Kidney epithelial cell (primary cell): ENCODE results near the gene MYH9. TPM values are rescaled to one million over a fixed set of nuclear protein-coding genes. Genes with fewer than 3 reads are reported as not detected.
"Not testable (repeated sequence)": the region's sequence is repeated elsewhere in the genome, so short reads cannot be mapped to it uniquely, and the experiment has no call there.

Experiments used
- DNase-seq: peaks from one replicate; pipeline ENCODE4 v3.0.0-alpha.2; 2010; ENCODE audit warnings: low read depth
- H3K27me3 ChIP-seq: 2 replicates; pipeline ENCODE4 v1.6.0; 2011; ENCODE audit warnings: low read length; ENCODE audit not compliant: control insufficient read depth, insufficient read depth
- H3K36me3 ChIP-seq: 2 replicates; pipeline ENCODE4 v1.5.1; 2011; ENCODE audit warnings: low read length; ENCODE audit not compliant: control insufficient read depth, insufficient read depth
- H3K4me3 ChIP-seq: 2 replicates; pipeline ENCODE4 v1.5.1; 2011; ENCODE audit warnings: low read depth, mild to moderate bottlenecking, control low read depth, low read length
- total RNA-seq: library from RNA; depleted of rRNA; stranded (reverse); fragments of >200 nt; gene quantifications from 2 replicates; pipeline ENCODE4 v1.2.3, GENCODE V29; 2015
- TF ChIP-seq, protein P1 (sequence below): IDR thresholded peaks from 2 replicates; pipeline ENCODE4 v1.5.1; 2011; ENCODE audit warnings: mild to moderate bottlenecking, moderate library complexity, low read length, control low read depth, inconsistent platforms; ENCODE audit not compliant: insufficient read depth, poor library complexity, severe bottlenecking

Gene MYH9
- total RNA-seq, 1 donor from 2014 or later: 1,580 TPM

DNA sequence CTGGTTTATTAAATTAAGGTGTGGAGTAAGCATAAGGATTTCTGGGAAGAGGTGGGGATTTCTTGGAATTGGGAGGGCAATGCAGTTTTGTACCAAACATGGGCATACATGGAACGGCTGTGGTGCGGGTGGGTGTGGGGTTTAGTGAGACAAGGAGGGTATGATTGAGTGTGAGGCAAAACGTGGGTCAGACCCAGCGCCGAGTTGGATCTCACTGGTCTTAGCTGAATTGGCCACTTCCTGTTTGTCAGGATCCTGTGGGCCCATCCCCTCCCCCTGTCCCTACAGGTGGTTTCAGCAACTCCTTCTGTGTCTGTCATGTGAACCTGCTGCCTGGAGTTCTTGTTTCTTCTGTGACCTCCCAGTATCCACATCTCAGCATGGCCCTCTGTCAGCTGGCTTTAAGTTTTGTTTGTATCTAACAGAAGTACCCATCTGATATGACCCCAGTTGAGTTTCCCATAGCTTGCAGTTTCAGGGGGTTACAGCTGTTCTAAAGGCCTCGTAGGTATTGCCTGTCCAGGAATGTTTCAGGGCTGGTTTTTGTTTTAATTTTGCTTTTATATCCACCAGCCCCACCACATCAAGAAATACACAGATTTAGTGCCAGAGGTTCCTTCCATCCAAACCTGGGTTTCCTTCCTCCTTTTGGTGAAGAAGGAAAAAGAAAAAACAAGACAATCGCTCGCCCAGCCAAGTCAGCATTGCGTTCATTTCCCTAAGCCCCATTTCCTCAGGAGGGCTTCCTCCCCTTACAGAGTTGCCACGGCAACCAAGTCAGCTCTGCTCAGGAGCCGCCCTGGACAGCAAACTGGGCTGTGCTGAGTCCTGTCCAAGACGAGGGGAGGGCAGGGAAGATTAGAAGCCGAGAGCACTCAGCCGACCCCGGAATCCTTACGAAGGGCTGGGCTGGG, 128.8 kb downstream of the MYH9 start:
- Histone ChIP-seq H3K4me3 (no peak overlapping the region), H3K27me3 (no peaks in the 10 kb centered on the region), H3K36me3 (no peaks in the 10 kb centered on the region)
- TF ChIP-seq, protein P1, sequence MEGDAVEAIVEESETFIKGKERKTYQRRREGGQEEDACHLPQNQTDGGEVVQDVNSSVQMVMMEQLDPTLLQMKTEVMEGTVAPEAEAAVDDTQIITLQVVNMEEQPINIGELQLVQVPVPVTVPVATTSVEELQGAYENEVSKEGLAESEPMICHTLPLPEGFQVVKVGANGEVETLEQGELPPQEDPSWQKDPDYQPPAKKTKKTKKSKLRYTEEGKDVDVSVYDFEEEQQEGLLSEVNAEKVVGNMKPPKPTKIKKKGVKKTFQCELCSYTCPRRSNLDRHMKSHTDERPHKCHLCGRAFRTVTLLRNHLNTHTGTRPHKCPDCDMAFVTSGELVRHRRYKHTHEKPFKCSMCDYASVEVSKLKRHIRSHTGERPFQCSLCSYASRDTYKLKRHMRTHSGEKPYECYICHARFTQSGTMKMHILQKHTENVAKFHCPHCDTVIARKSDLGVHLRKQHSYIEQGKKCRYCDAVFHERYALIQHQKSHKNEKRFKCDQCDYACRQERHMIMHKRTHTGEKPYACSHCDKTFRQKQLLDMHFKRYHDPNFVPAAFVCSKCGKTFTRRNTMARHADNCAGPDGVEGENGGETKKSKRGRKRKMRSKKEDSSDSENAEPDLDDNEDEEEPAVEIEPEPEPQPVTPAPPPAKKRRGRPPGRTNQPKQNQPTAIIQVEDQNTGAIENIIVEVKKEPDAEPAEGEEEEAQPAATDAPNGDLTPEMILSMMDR: no peak
- no peak for DNase-seq

DNA sequence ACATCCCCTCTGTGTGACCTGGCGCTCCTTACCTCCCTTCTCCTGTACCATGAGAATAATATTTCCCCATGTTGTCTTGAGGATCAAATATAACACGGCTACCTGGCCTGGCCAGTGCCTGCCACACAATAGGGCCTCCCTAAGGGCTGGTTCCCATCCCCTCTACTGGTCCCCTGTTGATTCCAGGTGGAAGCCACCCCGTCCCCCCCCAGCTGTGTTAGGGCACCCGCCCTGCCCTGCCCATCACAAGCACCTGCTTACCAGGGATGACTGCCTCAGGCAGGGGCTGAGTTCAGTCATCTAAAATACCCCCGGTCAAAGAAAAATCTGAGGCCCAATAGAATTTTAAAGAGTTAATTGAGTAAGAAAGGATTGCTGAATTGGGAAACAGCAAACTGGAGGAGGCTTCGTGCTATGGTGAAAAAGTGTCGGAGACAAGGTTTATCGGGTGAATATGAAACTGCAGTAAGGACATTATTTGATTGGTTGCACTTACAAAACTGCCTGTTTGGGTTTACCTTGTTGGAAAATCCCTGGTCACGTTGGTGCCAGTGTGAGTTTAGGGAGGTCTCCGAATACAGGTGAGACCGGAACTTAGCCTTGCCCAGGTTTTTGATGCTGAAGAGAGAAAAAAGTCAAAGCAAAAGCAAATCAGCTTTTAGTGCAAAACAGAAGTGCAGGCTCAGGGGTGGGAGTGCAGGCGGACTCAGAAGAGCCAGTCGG, 129.7 kb downstream of the MYH9 start:
- Histone ChIP-seq H3K27me3 (no peaks in the 10 kb centered on the region), H3K36me3 (no peaks in the 10 kb centered on the region), H3K4me3 (no peak overlapping the region)
- TF ChIP-seq, protein P1: no peak
- DNase-seq: no peak

DNA sequence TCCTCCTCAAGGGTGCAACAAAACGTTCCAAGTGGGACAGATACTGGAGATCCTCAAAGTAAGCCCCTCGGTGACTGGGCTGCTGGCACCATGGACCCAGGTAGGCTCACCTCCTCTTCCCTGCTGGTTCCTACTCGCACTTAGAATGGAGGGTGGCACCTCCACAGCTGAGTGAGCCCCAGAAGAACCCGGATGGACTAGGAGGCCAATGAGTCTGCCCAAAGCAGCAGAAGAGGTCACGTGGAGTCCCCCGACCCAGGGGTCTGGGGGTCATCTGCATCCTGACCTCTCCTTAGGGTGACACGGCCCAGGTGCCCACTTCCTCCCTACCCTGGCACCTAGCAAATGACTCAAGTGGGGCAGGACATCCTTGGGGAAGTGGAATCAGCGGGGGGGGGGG, 130.5 kb downstream of the MYH9 start:
- TF ChIP-seq, protein P1: no peak
- DNase-seq: no peak
- Histone ChIP-seq H3K27me3 (no peaks in the 10 kb centered on the region), H3K4me3 (no peak overlapping the region), H3K36me3 (no peaks in the 10 kb centered on the region)

DNA sequence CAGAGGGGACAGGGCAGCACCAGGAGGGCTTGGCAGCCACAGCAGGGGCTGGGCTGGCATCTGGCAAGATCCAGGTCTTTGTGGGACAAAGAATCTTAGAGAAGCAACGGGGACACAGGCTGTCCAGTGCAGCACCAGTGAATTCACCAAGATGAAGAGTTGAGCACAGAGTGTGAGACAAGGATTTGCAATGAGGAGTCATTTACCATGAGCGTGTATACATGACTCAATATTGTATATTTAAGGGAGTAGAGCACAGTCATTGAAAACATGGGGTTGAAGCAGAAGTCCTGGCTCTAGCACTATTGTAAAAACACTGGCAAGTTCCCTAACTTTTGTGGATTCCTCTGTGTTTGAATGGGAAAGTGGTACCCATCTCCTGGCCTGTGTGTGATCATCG, 131.3 kb downstream of the MYH9 start:
- Histone ChIP-seq H3K27me3 (no peaks in the 10 kb centered on the region), H3K36me3 (no peaks in the 10 kb centered on the region), H3K4me3 (no peak overlapping the region)
- DNase-seq: no peak
- TF ChIP-seq, protein P1: no peak

DNA sequence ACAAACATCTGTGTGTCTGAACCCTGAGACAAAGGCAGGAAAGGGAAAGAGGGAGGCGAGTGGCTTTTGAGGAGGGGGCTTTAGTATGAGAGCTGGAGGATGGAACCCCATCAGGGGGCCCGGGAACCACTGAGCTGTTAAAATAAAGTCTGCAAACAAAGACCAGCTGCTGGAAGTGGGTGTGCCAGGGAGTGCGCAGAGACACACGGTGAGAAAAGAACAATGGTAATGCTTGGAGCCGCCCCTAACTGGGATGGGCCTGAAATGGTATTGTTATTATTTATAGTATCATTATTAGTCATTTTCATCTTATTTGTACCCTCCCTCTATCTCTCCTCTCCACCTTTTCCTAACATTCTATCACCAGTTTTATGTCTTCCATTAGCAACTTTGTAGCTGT, 132.2 kb downstream of the MYH9 start:
- not testable (repeated sequence) for H3K4me3 ChIP-seq, DNase-seq, H3K36me3 ChIP-seq

More for the DNA sequence above, 132.2 kb downstream of the MYH9 start:
- H3K27me3 ChIP-seq: not testable (repeated sequence)
